NCI-H2107 treated with DMSO at 0.1 percent for 48 hours (cell line): ENCODE measurements around the gene DISC1.
A peak's percentile ranks its signal among the peaks of the same experiment; 100 is the strongest.
"Not testable (repeated sequence)": the region's sequence is repeated elsewhere in the genome, so short reads cannot be mapped to it uniquely, and the experiment has no call there.

Experiments used
- DNase-seq: peaks from one replicate; lab custom pipeline; 2025; ENCODE audit not compliant: unreplicated experiment; lab: John Stamatoyannopoulos, UW

DISC1 gene

GRCh38 chr1:231763456-231763855, 136.9 kb downstream of the DISC1 start:
- no peak for DNase-seq

DNA sequence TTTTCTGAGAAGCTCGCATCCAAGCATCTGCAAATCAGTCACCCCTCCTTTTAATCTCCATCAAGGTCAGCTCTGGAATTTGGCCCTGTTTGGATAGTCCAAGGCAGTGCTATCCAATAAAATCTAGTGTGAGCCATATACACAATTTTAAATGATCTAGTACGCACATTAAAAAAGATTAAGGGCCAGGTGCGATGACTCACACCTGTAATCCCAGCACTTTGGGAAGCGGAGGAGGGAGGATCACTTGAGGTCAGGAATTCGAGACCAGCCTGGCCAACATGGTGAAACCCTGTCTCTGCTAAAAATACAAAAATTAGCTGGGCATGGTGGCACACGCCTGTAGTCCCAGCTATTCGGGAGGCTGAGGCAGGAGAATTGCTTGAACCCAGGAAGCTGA, 139.2 kb downstream of the DISC1 start:
- not testable (repeated sequence) for DNase-seq

DNA sequence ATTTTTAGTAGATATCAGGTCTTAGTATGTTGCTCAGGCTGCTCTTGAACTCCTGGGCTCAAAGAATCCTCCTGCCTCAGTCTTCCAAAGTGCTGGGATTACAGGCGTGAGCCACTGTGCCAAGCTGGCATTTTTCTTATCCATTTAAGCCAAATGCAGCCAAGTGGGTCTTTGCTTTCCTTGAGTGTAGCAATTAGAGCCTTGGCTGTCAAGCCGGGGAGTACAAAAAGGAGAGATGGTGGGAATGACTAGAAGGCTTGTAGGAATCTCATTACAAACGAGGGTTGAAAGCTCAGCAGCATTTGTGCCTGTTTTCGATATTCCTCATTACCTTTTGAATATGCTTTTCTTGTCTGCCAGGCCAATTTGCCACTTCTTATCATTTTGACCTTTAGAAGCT, 140.9 kb downstream of the DISC1 start:
- DNase-seq: no peak

- DNase-seq: no peak
Measured at GRCh38 chr1:231768416-231768815, 141.8 kb downstream of the DISC1 start.

DNA sequence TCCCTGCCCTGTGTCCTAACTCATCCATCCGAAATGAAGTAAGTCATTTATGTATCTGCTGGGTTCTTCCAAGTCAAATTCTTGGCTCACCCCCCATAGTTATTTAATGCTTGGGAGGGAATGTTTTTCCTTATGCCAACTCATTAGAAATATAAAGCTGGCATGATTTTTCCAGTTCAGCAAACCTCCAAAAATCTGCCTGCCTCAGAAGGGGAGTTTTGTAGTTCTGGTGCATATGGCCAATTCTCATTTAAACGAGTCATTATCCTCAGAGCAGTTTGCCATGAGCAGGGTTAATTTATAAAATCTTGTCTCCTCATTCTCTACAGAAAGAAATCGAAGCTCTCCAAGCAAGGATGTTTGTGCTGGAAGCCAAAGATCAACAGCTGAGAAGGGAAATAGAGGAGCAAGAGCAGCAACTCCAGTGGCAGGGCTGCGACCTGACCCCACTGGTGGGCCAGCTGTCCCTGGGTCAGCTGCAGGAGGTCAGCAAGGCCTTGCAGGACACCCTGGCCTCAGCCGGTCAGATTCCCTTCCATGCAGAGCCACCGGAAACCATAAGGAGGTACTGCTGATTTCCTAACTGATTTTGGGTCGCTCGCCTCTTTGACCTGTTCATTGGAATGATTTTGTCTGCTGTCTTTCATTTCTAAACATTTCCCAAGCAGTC, 144.1 kb downstream of the DISC1 start:
- DNase-seq: no peak

GRCh38 chr1:231774719-231775335, 148.2 kb downstream of the DISC1 start:
- DNase-seq: no peak

- no peak for DNase-seq
Measured at GRCh38 chr1:231776010-231776756, 149.6 kb downstream of the DISC1 start.

DNA sequence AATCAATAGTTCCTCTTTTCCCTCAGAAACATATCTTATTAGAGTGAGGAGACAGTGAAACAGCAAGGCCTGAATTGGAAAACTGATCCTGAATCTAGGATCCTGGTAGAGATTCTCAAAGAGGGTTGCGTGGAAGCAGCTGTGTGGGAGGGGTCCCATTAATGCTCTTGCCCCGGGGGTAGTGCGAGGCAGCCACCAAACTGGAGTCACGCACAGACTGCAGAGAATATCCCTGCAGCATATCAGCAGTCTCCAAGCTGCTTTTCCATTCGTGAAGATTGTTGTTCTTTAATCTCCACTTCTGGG, 150.1 kb downstream of the DISC1 start:
- no peak for DNase-seq

- DNase-seq: no peak
Measured at GRCh38 chr1:231778009-231778719, 151.6 kb downstream of the DISC1 start.

GRCh38 chr1:231779081-231779480, 152.5 kb downstream of the DISC1 start:
- DNase-seq: no peak

DNA sequence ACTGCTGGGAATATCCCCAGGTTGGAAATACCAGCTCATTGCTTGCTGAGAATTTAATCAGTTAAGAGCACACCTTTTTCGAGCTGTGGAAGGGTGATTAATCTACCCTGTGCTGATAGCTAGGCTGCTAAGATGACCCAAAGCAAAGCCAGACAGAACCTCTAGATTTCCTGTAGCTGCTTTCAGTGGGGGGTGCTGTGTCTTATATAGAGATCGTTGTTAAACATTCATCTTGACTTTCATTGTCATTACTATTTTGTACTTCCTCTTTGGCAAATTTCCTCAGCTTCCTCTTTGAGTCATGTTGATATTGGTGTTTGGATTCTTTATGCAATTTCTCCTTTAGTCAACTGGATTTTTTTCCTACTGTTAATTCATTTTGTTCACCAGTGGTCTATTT, 155.3 kb downstream of the DISC1 start:
- no peak for DNase-seq

- not testable (repeated sequence) for DNase-seq
Measured at GRCh38 chr1:231785073-231785472, 158.5 kb downstream of the DISC1 start.

GRCh38 chr1:231786126-231786525, 159.5 kb downstream of the DISC1 start:
- DNase-seq: no peak

DNA sequence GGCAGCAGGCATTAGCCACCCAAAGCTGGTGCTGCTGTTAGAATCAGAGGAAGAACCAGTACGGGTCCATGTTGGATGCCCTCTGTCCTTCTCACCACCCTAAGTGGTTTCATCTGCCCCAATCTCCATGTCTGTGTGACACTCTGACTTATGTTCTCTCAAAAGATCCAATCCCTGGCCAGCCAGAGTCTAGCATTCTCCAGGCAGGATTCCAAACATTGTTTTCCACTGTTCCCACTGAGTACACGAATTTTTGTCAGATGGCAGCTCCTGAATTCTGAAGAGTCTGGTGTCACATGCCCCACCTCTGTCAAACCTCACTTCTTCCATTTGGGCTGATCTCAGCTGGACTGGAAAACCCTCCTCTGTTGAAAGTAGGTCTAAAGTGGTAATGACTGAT, 166.0 kb downstream of the DISC1 start:
- DNase-seq: no peak

DNA sequence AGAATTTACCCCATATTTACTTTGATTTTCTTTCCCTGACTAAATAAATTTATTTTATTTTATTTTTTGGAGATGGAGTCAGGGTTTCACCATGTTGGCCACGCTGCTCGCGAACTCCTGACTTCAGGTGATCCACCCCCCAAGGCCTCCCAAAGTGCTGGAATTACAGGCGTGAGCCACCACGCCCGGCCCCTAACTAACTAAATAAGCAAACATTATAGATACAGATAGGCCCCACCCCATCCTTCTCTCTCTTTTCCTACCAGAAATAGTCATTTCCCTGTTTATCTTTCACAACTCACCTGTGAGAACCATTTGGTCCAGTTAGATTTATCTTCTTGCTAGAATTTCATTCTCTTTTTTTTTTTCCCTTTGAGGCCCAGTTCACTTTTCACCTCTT, 167.3 kb downstream of the DISC1 start:
- DNase-seq: no peak

- no peak for DNase-seq
Measured at GRCh38 chr1:231796141-231796540, 169.6 kb downstream of the DISC1 start.

GRCh38 chr1:231799363-231799986, 172.9 kb downstream of the DISC1 start:
- peak; percentile 16 for DNase-seq

DNA sequence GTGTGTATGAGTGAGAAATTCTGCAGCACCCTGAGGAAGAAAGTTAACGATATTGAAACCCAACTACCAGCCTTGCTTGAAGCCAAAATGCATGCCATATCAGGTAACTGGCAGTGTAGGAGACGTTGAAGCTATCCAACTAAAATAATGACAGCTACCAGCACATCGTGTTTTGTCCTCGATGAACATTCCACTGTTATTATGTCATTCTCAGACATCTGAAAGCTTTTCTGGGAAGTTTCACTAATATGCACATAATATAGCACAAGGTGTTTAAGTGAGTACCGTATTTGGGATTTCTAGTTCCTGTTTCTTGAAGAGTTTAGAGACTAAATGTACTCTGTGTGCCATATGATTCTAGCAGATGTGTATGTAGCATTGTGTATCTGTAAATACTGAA, 173.5 kb downstream of the DISC1 start:
- DNase-seq: no peak

- DNase-seq: no peak
Measured at GRCh38 chr1:231801042-231801585, 174.5 kb downstream of the DISC1 start.

DNA sequence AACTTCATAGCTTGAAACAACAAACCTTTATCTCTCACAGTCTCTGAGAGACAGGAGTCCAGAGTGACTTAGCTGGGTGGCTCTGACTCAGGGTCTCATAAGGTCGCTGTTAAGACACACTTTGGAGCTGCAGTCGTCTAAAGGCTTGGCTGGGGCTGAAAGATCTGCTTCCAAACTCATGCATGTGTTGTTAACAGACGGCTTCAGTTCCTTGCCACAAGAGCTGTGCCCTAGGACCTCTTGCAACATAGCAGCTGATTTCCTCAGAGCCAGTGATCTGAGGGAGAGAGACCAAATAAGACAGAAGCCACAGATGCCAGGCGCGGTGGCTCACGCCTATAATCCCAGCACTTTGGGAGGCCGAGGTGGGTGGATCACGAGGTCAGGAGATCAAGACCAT, 176.8 kb downstream of the DISC1 start:
- DNase-seq: no peak
